ENCODE measurements around the gene NOXA1. TPM values are rescaled to one million over a fixed set of nuclear protein-coding genes. Genes with fewer than 3 reads are reported as not detected.

The NOXA1 gene
- total and polyA plus RNA-seq, 2 donors from 2014 or later = 19.1 to 21.8 TPM

DNA sequence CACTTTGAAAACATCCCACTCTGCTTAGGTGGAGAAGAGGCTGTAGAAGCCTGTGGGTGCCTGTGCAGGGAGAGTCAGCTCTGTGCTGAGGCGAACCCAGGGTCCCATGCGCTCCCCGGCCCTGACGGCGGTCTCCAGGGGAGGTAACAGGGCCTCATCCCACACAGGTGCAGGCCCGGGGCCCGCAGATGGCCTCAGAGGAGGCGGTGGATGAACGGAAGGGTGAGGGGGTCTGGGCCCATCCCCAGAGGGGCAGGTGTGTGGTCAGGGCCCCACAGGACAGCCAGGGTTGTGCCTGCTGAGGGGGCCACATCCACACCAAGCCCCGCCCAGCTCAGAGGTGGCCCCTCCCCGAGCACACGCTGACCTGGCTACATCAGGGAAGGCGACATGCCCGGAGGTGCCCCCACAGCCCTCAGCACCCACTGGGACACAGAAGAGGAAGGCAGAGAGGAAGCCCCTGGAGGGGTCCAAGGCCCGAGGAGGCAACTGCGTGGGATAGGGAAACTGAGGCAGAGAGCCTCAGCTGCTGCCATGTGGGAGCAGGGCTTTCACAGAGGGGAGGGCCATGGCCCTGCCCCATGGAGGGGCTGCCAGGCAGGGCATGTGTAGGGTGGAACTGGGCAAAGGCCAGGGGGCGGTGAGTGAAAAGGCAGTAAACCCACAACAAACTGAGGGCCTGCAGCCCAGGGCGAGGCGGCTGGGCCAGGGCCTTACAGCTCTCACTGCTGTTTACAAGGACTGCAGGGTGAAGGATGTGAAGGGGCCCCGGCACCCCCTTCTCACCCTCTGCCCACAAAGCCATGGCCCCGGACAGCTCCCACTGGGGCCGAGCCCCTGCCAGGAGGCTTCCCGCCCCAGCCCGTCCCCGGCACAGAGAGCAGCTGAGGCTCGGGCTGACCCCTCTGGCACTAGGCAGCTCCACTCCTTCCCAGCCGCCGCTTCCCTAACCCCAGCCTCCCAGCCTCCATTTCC lies 29.7 kb upstream of the NOXA1 start:
- Histone ChIP-seq H3K4me1 (ENCODE audit: control insufficient read depth in 2 of 3, insufficient read depth in 2 of 3, low read depth in 1 of 3, low read length in 3 of 3) (no peaks in the 10 kb centered on the region), H3K9me3 (ENCODE audit: control insufficient read depth in 2 of 3, insufficient read depth in 1 of 3, low read length in 3 of 3) (no peaks in the 10 kb centered on the region), H3K36me3 (ENCODE audit: control insufficient read depth in 2 of 3, insufficient read depth in 3 of 3, low read length in 3 of 3) (no peaks in the 10 kb centered on the region), H3K9ac (ENCODE audit: low read length in 3 of 3) (no peak overlapping the region), H3K27ac (ENCODE audit: low read depth in 2 of 2, low read length in 2 of 2) (no peak overlapping the region), H3K4me3 (ENCODE audit: low read length in 3 of 3) (no peak overlapping the region), H3K27me3 (ENCODE audit: control insufficient read depth, insufficient read depth, low read length) (no peaks in the 10 kb centered on the region)
- TF ChIP-seq, protein P1, sequence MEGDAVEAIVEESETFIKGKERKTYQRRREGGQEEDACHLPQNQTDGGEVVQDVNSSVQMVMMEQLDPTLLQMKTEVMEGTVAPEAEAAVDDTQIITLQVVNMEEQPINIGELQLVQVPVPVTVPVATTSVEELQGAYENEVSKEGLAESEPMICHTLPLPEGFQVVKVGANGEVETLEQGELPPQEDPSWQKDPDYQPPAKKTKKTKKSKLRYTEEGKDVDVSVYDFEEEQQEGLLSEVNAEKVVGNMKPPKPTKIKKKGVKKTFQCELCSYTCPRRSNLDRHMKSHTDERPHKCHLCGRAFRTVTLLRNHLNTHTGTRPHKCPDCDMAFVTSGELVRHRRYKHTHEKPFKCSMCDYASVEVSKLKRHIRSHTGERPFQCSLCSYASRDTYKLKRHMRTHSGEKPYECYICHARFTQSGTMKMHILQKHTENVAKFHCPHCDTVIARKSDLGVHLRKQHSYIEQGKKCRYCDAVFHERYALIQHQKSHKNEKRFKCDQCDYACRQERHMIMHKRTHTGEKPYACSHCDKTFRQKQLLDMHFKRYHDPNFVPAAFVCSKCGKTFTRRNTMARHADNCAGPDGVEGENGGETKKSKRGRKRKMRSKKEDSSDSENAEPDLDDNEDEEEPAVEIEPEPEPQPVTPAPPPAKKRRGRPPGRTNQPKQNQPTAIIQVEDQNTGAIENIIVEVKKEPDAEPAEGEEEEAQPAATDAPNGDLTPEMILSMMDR (IDR thresholded peaks at IDR 0.05; ENCODE audit: borderline replicate concordance, extremely low read depth, insufficient read depth) = no peak
- DNase-seq (peak in 1 of 5 donors; percentile 67), FAIRE-seq (no peak)
- intact Hi-C loops (cut with DNase I) = no loop called here

DNA sequence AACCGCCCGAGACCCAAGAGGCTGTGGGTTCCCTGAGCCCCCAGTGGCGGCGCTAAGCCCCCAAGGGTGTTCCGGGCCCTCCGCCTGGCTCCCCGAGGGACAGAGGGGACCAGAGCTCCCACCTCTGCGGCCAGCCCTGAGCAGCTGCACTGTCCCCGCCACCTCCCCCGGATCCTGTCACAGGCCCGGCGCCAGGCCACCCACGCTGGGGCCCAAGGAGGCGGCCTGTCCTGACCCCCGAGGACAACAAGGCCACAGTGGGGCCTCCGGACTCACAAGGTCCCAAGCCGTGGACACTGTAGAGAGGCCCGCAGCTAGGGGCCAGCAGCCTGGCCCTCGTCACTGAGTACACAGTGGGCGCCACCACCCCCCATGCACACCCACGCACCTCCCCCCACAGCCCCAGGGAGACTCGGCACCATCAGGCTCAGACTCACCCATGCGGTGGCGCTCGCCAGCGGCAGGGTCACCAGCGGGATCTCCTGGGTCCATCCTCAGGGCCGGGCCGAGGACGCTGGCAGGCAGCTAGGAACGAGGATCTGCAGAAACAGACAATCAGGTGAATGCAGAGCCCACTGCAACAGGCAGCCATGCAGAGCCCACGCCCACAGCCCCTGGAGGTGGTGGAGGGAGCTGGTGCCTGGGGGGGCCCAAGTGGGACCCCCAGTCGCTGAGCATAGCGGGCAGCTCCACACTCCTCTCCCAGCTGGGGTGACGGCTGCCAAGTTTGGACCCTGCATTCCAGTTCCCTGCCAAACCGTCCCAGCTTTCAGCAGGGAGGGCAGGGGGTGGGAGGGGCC lies 28.1 kb upstream of the NOXA1 start:
- Histone ChIP-seq H3K9me3 (ENCODE audit: control insufficient read depth in 2 of 3, insufficient read depth in 1 of 3, low read length in 3 of 3) (no peaks in the 10 kb centered on the region), H3K9ac (ENCODE audit: low read length in 3 of 3) (no peak overlapping the region), H3K27me3 (ENCODE audit: control insufficient read depth, insufficient read depth, low read length) (no peaks in the 10 kb centered on the region), H3K36me3 (ENCODE audit: control insufficient read depth in 2 of 3, insufficient read depth in 3 of 3, low read length in 3 of 3) (no peaks in the 10 kb centered on the region), H3K4me1 (ENCODE audit: control insufficient read depth in 2 of 3, insufficient read depth in 2 of 3, low read depth in 1 of 3, low read length in 3 of 3) (no peaks in the 10 kb centered on the region), H3K27ac (ENCODE audit: low read depth in 2 of 2, low read length in 2 of 2) (no peak overlapping the region), H3K4me3 (ENCODE audit: low read length in 3 of 3) (no peak overlapping the region)
- FAIRE-seq = no peak
- TF ChIP-seq, protein P1 (IDR thresholded peaks at IDR 0.05; ENCODE audit: borderline replicate concordance, extremely low read depth, insufficient read depth) = no peak
- intact Hi-C loops (cut with DNase I) = no loop called here
- peak in 1 of 5 donors; percentile 65 for DNase-seq

DNA sequence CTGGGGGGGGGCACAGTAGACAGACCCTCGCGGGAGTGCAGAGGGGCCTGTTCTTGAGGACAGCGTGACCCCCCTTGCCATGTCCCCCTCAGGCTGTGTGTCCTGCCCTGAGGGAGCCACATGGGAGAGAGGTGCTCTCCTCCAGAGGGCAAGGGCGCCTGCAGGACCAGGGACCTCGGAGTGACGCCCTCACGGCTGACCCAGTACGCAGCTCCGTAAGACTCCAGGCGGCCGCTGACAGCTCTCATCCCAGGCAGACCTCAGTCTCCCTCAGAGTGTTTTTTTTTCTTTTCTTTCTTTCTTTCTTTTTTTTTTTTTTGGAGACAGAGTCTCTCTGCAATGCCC lies 27.6 kb upstream of the NOXA1 start:
- intact Hi-C loops (cut with DNase I) = no loop called here
- H3K27me3 ChIP-seq (ENCODE audit: control insufficient read depth, insufficient read depth, low read length) = no peaks in the 10 kb centered on the region
- no peaks in the 10 kb centered on the region for H3K36me3 ChIP-seq (ENCODE audit: control insufficient read depth in 2 of 3, insufficient read depth in 3 of 3, low read length in 3 of 3)
- no peaks in the 10 kb centered on the region for H3K9me3 ChIP-seq (ENCODE audit: control insufficient read depth in 2 of 3, insufficient read depth in 1 of 3, low read length in 3 of 3)
- TF ChIP-seq, protein P1 (IDR thresholded peaks at IDR 0.05; ENCODE audit: borderline replicate concordance, extremely low read depth, insufficient read depth) = no peak
- no peak overlapping the region for H3K4me3 ChIP-seq (ENCODE audit: low read length in 3 of 3)
- H3K27ac ChIP-seq (ENCODE audit: low read depth in 2 of 2, low read length in 2 of 2) = no peak overlapping the region
- no peak for FAIRE-seq
- H3K4me1 ChIP-seq (ENCODE audit: control insufficient read depth in 2 of 3, insufficient read depth in 2 of 3, low read depth in 1 of 3, low read length in 3 of 3) = no peaks in the 10 kb centered on the region
- peak in 1 of 5 donors; percentile 71 for DNase-seq
- no peak overlapping the region for H3K9ac ChIP-seq (ENCODE audit: low read length in 3 of 3)
